ENCODE data around the gene CNGA3.
"Not testable (repeated sequence)": the region's sequence is repeated elsewhere in the genome, so short reads cannot be mapped to it uniquely, and the experiment has no call there.

DNA sequence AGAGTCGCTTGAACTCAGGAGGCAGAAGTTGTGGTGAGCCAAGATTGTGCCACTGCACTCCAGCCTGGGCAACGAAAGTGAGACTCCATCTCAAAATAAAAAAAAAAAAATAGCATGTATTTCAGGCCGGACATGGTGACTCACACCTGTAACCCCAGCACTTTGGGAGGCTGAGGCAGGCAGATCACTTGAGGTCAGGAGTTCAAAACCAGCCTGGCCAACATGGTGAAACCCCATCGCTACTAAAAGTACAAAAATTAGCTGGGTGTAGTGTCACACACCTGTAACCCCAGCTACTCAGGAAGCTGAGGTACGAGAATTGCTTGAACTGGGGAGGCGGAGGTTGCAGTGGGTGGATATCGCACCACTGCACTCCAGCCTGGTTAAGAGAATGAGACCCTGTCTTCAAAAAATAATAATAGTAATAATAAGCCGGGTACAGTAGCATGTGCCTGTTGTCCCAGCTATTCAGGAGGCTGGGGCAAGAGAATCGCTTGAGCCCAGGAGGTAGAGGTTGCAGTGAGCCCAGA lies 69.5 kb downstream of the CNGA3 start:
- TF ChIP-seq, protein P1, sequence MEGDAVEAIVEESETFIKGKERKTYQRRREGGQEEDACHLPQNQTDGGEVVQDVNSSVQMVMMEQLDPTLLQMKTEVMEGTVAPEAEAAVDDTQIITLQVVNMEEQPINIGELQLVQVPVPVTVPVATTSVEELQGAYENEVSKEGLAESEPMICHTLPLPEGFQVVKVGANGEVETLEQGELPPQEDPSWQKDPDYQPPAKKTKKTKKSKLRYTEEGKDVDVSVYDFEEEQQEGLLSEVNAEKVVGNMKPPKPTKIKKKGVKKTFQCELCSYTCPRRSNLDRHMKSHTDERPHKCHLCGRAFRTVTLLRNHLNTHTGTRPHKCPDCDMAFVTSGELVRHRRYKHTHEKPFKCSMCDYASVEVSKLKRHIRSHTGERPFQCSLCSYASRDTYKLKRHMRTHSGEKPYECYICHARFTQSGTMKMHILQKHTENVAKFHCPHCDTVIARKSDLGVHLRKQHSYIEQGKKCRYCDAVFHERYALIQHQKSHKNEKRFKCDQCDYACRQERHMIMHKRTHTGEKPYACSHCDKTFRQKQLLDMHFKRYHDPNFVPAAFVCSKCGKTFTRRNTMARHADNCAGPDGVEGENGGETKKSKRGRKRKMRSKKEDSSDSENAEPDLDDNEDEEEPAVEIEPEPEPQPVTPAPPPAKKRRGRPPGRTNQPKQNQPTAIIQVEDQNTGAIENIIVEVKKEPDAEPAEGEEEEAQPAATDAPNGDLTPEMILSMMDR (IDR thresholded peaks at IDR 0.05; ENCODE audit: low read length), result not testable (repeated sequence)
- not testable (repeated sequence) for TF ChIP-seq EZH2 (IDR thresholded peaks at IDR 0.05; ENCODE audit: borderline replicate concordance, low read length)

Measured in OCI-LY1 (cell line).